CD8-positive, alpha-beta memory T cell (primary cell): ENCODE data around the gene MPHOSPH9. TPM values are rescaled to one million over a fixed set of nuclear protein-coding genes. Genes with fewer than 3 reads are reported as not detected.
A peak's percentile ranks its signal among the peaks of the same experiment; 100 is the strongest.

ENCODE experiments used
- CTCF ChIA-PET: fragments of 350-600 bp; sonication (Branson Sonifier 250); formaldehyde crosslinking; loops from one replicate; lab custom pipeline; 2021; ENCODE audit warnings: antibody characterized with exemption; lab: Charles Lee
- POLR2A ChIA-PET: fragments of 350-600 bp; sonication (Branson Sonifier 250); formaldehyde crosslinking; loops from one replicate; lab custom pipeline; 2021; ENCODE audit warnings: antibody characterized with exemption; lab: Charles Lee
- DNase-seq, 5 donors: peaks; one replicate each; pipeline versions ENCODE4 v3.0.0 to v3.0.0-alpha.2; 2020 to 2022; ENCODE audit warnings: mixed read lengths in 1 of 5
- H3K27ac ChIP-seq: one replicate; pipeline ENCODE4 v1.7.0; 2013; ENCODE audit warnings: low read depth, mild to moderate bottlenecking, low read length, moderate library complexity
- H3K27me3 ChIP-seq: 2 replicates; pipeline ENCODE4 v1.7.0; 2013; ENCODE audit warnings: low read length, mild to moderate bottlenecking; ENCODE audit not compliant: insufficient read depth, poor library complexity, severe bottlenecking
- H3K36me3 ChIP-seq: 2 replicates; pipeline ENCODE4 v1.7.0; 2013; ENCODE audit warnings: mild to moderate bottlenecking, low read length, moderate library complexity; ENCODE audit not compliant: insufficient read depth
- H3K4me1 ChIP-seq: 2 replicates; pipeline ENCODE4 v1.7.0; 2013; ENCODE audit warnings: mild to moderate bottlenecking, low read length, moderate library complexity; ENCODE audit not compliant: insufficient read depth
- H3K4me3 ChIP-seq: 2 replicates; pipeline ENCODE4 v1.7.0; 2013; ENCODE audit warnings: mild to moderate bottlenecking, low read length
- H3K9me3 ChIP-seq: 2 replicates; pipeline ENCODE4 v1.7.0; 2013; ENCODE audit warnings: mild to moderate bottlenecking, low read length
- H3K27ac Mint-ChIP-seq, 8 donors: one replicate each; pipeline ENCODE4 v1.8.0; 2020 to 2021; ENCODE audit warnings: mixed read lengths in 8 of 8, mild to moderate bottlenecking in 6 of 8, inconsistent platforms in 3 of 8, moderate library complexity in 3 of 8
- H3K27me3 Mint-ChIP-seq, 2 donors: one replicate each; pipeline ENCODE4 v1.8.0; 2020 to 2021; ENCODE audit warnings: mixed read lengths in 2 of 2, mild to moderate bottlenecking in 1 of 2, moderate library complexity in 1 of 2
- H3K36me3 Mint-ChIP-seq, 3 donors: one replicate each; pipeline ENCODE4 v1.8.0; 2020 to 2021; ENCODE audit warnings: mixed read lengths in 3 of 3, inconsistent platforms in 1 of 3, mild to moderate bottlenecking in 1 of 3
- H3K4me1 Mint-ChIP-seq, 3 donors: one replicate each; pipeline ENCODE4 v1.8.0; 2020 to 2021; ENCODE audit warnings: mixed read lengths in 3 of 3, inconsistent platforms in 1 of 3, mild to moderate bottlenecking in 1 of 3
- H3K4me3 Mint-ChIP-seq, 7 donors: one replicate each; pipeline ENCODE4 v1.8.0; 2020 to 2021; ENCODE audit warnings: mixed read lengths in 7 of 7, mild to moderate bottlenecking in 6 of 7, moderate library complexity in 4 of 7, inconsistent platforms in 2 of 7
- H3K9me3 Mint-ChIP-seq, 5 donors: one replicate each; pipeline ENCODE4 v1.8.0; 2020 to 2022; ENCODE audit warnings: mixed read lengths in 5 of 5, mild to moderate bottlenecking in 3 of 5, moderate library complexity in 2 of 5, inconsistent platforms in 1 of 5
- polyA plus RNA-seq: library from polyadenylated mRNA; unstranded; fragments of 300-500 nt; fragmentation: Illumina TruSeq; gene quantifications from one replicate; pipeline ENCODE4 v1.2.3, GENCODE V29; 2021
- total RNA-seq, 2 experiments: library from RNA; stranded (reverse); gene quantifications; one replicate each; pipeline ENCODE4 v1.2.3, GENCODE V29; 2021

The MPHOSPH9 gene
- total and polyA plus RNA-seq, 3 experiments from 2014 or later: 31.0 to 74.8 (median 67.3) TPM

GRCh38 chr12:123143736-123144461 is 89.0 kb downstream of the MPHOSPH9 start:
- Mint-ChIP-seq H3K27ac (no peak overlapping the region), H3K4me1 (peaks cover 4 to 8% (median 5%) of the 10 kb centered on the region in 3 donors), H3K27me3 (peaks cover 0 to 2% of the 10 kb centered on the region in 2 donors), H3K4me3 (no peak overlapping the region), H3K9me3 (no peaks in the 10 kb centered on the region), H3K36me3 (no peaks in the 10 kb centered on the region)
- Histone ChIP-seq H3K4me1 (peaks cover 24% of the 10 kb centered on the region), H3K4me3 (no peak overlapping the region), H3K27ac (no peak overlapping the region), H3K36me3 (no peaks in the 10 kb centered on the region), H3K27me3 (no peaks in the 10 kb centered on the region), H3K9me3 (no peaks in the 10 kb centered on the region)
- CTCF ChIA-PET: interaction anchor here (0.8 to 1.0 kb wide), 2 partner anchors 9 to 49 kb away, joined by 3 read pairs; no protein-coding TSS in a partner anchor
- no peak for DNase-seq
- POLR2A ChIA-PET: no interaction called here

- Histone ChIP-seq H3K27me3 (no peaks in the 10 kb centered on the region), H3K36me3 (no peaks in the 10 kb centered on the region), H3K27ac (no peak overlapping the region), H3K4me3 (no peak overlapping the region), H3K9me3 (no peaks in the 10 kb centered on the region), H3K4me1 (peaks cover 17% of the 10 kb centered on the region)
- H3K27me3 Mint-ChIP-seq: peaks cover 0 to under 1% of the 10 kb centered on the region in 2 donors
- H3K27ac Mint-ChIP-seq: peak overlapping the region in 1 of 8 donors; percentile 60
- no peaks in the 10 kb centered on the region for H3K36me3 Mint-ChIP-seq
- H3K4me3 Mint-ChIP-seq: no peak overlapping the region
- POLR2A ChIA-PET: no interaction called here
- H3K4me1 Mint-ChIP-seq: peaks cover 0 to 3% (median 0%) of the 10 kb centered on the region in 3 donors
- H3K9me3 Mint-ChIP-seq: no peaks in the 10 kb centered on the region
- DNase-seq: no peak
- CTCF ChIA-PET: interaction anchor here (0.8 to 1.0 kb wide), 2 partner anchors 8 to 50 kb away, joined by 3 read pairs; no protein-coding TSS in a partner anchor
Measured at GRCh38 chr12:123142921-123143735, 89.8 kb downstream of the MPHOSPH9 start.

GRCh38 chr12:123142518-123142840 is 90.5 kb downstream of the MPHOSPH9 start:
- H3K36me3 Mint-ChIP-seq: peaks cover 0 to 2% (median 0%) of the 10 kb centered on the region in 3 donors
- CTCF ChIA-PET: no interaction called here
- no peaks in the 10 kb centered on the region for H3K27me3 ChIP-seq

GRCh38 chr12:123141615-123142517 is 91.1 kb downstream of the MPHOSPH9 start:
- H3K36me3 ChIP-seq: no peaks in the 10 kb centered on the region
- ChIA-PET POLR2A (no interaction called here), CTCF (no interaction called here)
- no peak for DNase-seq
- Mint-ChIP-seq H3K4me1 (peaks cover 0 to 3% (median 0%) of the 10 kb centered on the region in 3 donors), H3K36me3 (peaks cover 0 to 2% (median 0%) of the 10 kb centered on the region in 3 donors), H3K9me3 (no peaks in the 10 kb centered on the region), H3K27me3 (no peaks in the 10 kb centered on the region), H3K27ac (peak overlapping the region in 1 of 8 donors; percentile 66), H3K4me3 (no peak overlapping the region)
- no peaks in the 10 kb centered on the region for H3K27me3 ChIP-seq
- H3K9me3 ChIP-seq: no peaks in the 10 kb centered on the region
- peaks cover 17% of the 10 kb centered on the region for H3K4me1 ChIP-seq
- no peak overlapping the region for H3K27ac ChIP-seq
- H3K4me3 ChIP-seq: no peak overlapping the region

More at GRCh38 chr12:123142518-123142840, 90.5 kb downstream of the MPHOSPH9 start:
- Histone ChIP-seq H3K36me3 (no peaks in the 10 kb centered on the region), H3K9me3 (no peaks in the 10 kb centered on the region), H3K27ac (no peak overlapping the region), H3K4me3 (no peak overlapping the region), H3K4me1 (peaks cover 17% of the 10 kb centered on the region)
- DNase-seq: no peak
- H3K4me1 Mint-ChIP-seq: peaks cover 0 to 3% (median 0%) of the 10 kb centered on the region in 3 donors
- POLR2A ChIA-PET: no interaction called here
- no peaks in the 10 kb centered on the region for H3K27me3 Mint-ChIP-seq
- H3K27ac Mint-ChIP-seq: no peak overlapping the region
- no peaks in the 10 kb centered on the region for H3K9me3 Mint-ChIP-seq
- no peak overlapping the region for H3K4me3 Mint-ChIP-seq

GRCh38 chr12:123140676-123141614 is 92.0 kb downstream of the MPHOSPH9 start:
- Histone ChIP-seq H3K4me3 (no peak overlapping the region), H3K27me3 (no peaks in the 10 kb centered on the region), H3K36me3 (no peaks in the 10 kb centered on the region), H3K27ac (no peak overlapping the region), H3K4me1 (peaks cover 17% of the 10 kb centered on the region), H3K9me3 (no peaks in the 10 kb centered on the region)
- DNase-seq: no peak
- peaks cover 0 to 2% (median 0%) of the 10 kb centered on the region in 3 donors for H3K36me3 Mint-ChIP-seq
- H3K9me3 Mint-ChIP-seq: no peaks in the 10 kb centered on the region
- CTCF ChIA-PET: no interaction called here
- peak overlapping the region in 3 of 8 donors; percentile 5 to 26 (median 19) for H3K27ac Mint-ChIP-seq
- H3K4me3 Mint-ChIP-seq: no peak overlapping the region
- H3K4me1 Mint-ChIP-seq: peaks cover 0 to 3% (median 0%) of the 10 kb centered on the region in 3 donors
- POLR2A ChIA-PET: no interaction called here
- no peaks in the 10 kb centered on the region for H3K27me3 Mint-ChIP-seq

- H3K27ac ChIP-seq: no peak overlapping the region
- no peak overlapping the region for H3K4me3 Mint-ChIP-seq
- H3K36me3 Mint-ChIP-seq: peaks cover 0 to 2% (median 0%) of the 10 kb centered on the region in 3 donors
- H3K27me3 Mint-ChIP-seq: no peaks in the 10 kb centered on the region
- H3K27ac Mint-ChIP-seq: peak overlapping the region in 3 of 8 donors; percentile 19 to 77 (median 26)
- H3K4me3 ChIP-seq: no peak overlapping the region
- H3K36me3 ChIP-seq: no peaks in the 10 kb centered on the region
- no peaks in the 10 kb centered on the region for H3K27me3 ChIP-seq
- H3K9me3 Mint-ChIP-seq: no peaks in the 10 kb centered on the region
- no peaks in the 10 kb centered on the region for H3K9me3 ChIP-seq
- ChIA-PET CTCF (no interaction called here), POLR2A (no interaction called here)
- H3K4me1 Mint-ChIP-seq: peaks cover 0 to 5% (median 4%) of the 10 kb centered on the region in 3 donors
- H3K4me1 ChIP-seq: peaks cover 17% of the 10 kb centered on the region
- no peak for DNase-seq
Measured at GRCh38 chr12:123139926-123140675, 92.8 kb downstream of the MPHOSPH9 start.
